Measurements from ENCODE around the gene COBLL1.

Gene COBLL1

DNA sequence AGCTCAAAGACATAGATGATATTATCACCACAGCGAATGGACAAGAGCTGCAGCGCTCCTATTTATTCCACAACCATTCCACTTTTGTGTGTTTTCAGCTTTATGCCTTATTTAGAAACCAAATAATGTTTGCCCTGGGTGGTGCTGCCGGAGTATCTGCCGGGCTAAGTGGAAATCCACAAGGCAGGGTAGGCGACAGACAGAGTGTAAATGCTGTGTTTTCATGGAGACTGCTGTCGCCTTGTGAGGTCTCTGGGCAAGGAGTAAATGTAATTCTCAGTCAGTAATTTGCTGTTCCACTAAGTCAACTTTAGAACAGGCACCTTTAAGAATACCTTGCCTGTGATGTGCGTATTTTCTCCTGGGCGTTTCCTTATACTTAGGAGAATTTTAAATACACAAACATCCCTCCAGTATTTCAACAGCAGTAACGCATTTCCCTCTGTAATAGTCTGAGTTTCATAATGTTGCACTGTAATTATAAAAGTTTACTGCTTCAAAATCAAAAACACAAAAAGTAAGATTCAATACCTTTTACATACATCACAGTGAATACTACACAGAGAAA is 60.9 kb downstream of the COBLL1 start:
- DNase-seq (ENCODE audit: low read depth): no peak
- TF ChIP-seq, protein P1, sequence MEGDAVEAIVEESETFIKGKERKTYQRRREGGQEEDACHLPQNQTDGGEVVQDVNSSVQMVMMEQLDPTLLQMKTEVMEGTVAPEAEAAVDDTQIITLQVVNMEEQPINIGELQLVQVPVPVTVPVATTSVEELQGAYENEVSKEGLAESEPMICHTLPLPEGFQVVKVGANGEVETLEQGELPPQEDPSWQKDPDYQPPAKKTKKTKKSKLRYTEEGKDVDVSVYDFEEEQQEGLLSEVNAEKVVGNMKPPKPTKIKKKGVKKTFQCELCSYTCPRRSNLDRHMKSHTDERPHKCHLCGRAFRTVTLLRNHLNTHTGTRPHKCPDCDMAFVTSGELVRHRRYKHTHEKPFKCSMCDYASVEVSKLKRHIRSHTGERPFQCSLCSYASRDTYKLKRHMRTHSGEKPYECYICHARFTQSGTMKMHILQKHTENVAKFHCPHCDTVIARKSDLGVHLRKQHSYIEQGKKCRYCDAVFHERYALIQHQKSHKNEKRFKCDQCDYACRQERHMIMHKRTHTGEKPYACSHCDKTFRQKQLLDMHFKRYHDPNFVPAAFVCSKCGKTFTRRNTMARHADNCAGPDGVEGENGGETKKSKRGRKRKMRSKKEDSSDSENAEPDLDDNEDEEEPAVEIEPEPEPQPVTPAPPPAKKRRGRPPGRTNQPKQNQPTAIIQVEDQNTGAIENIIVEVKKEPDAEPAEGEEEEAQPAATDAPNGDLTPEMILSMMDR (IDR thresholded peaks at IDR 0.05; ENCODE audit: insufficient read depth, low read depth, low read length, missing control alignments): no peak
- H3K4me3 ChIP-seq (ENCODE audit: low read depth, low read length): no peak overlapping the region

DNA sequence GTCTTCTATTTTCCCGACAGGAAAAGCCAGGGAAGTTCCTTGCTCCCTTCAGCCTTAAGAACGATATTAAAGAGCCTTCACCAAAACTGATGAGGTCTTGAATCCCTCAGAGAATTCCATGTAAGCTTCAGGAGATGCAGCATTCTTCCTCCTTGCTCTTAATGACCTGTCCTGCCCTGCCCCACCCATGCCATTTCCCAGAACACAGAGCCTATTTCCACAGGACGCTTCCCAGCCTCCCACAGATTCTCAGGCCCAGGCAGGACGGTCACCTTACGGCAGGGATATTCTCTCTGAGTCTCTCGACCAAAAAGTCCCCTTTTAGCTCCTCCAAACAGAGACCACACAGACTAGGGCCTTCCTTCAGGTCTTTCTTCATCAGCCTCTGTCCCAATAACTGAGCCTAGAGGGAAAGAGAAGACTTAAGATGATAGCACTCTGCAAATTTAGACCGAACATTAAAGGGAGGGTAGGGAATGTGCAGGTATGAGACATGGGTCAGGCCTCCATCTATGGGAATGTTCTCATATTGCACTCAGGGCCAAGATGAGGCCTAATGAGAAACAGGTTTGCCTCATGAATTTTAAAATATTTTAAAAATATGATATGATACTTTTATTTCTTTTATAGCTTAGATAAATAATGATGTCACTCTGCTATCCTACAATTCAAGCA is 62.1 kb downstream of the COBLL1 start:
- no peak for DNase-seq (ENCODE audit: low read depth)
- TF ChIP-seq, protein P1 (IDR thresholded peaks at IDR 0.05; ENCODE audit: insufficient read depth, low read depth, low read length, missing control alignments): no peak
- no peak overlapping the region for H3K4me3 ChIP-seq (ENCODE audit: low read depth, low read length)

DNA sequence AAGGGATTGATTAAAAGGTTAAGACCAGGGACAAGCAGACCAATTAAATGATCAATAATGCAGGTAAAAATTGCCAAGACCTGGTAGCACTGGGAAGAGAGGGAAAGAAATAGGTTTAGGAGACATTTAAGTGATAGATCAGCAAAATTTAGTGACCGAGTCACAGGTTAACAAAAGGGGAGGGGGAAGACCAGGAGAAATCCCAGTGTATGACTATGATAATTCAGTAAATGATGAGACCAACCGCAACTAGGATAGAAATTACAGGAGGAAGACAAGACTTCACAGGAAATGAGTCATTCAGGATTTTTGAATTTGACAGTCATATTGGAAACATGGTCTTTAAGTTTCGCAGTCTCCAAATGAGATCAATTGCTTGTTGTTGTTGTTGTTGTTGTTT is 62.9 kb downstream of the COBLL1 start:
- no peak for DNase-seq (ENCODE audit: low read depth)
- TF ChIP-seq, protein P1 (IDR thresholded peaks at IDR 0.05; ENCODE audit: insufficient read depth, low read depth, low read length, missing control alignments): no peak
- no peak overlapping the region for H3K4me3 ChIP-seq (ENCODE audit: low read depth, low read length)

DNA sequence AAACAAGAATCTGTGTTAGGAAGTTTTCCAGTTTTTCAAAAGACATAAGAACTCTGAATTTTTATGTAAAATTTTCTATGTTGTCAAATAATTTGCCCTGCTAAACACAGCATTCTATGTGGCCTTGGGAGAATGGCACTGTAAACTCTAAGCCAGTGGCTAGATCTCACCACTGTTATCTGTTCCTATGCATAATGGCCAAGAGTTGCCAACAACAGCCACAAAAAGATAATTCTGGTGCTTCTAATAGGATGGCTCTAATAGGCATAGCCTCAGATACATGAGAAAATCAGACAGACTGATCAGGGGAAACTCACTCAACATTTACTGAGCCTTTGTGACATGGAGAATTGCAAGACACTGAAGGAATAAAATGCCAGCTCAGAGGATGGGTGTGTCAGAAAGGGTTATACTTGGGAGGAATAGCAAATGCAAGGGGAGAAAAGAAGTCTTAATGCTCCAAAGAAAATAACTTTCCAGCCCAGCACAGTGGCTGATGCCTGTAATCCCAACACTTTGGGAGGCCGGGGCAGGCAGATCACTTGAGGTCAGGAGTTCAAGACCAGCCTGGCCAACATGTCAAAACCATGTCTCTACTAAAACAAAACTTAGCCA is 63.7 kb downstream of the COBLL1 start:
- TF ChIP-seq, protein P1 (IDR thresholded peaks at IDR 0.05; ENCODE audit: insufficient read depth, low read depth, low read length, missing control alignments): no peak
- no peak overlapping the region for H3K4me3 ChIP-seq (ENCODE audit: low read depth, low read length)
- no peak for DNase-seq (ENCODE audit: low read depth)

DNA sequence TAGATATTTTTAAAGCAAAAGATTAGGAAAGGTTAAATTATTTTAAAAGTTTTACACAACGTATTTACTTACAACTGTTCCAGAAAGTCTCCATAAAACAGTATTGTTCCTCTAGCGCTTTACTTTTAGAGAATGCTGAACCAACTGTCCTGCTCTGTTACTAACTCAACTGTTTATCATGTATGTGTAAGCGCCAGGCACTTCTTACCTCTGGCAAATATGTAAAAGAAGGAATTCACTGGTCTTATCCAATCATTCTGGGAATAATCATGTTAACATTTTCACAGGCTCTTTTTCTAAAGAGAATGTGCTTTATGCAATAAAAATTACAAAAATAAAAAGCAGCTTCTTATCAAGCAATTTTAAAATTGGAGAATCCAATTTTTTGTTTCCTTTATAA is 68.0 kb downstream of the COBLL1 start:
- DNase-seq (ENCODE audit: low read depth): no peak
- no peak overlapping the region for H3K4me3 ChIP-seq (ENCODE audit: low read depth, low read length)
- TF ChIP-seq, protein P1 (IDR thresholded peaks at IDR 0.05; ENCODE audit: insufficient read depth, low read depth, low read length, missing control alignments): no peak

DNA sequence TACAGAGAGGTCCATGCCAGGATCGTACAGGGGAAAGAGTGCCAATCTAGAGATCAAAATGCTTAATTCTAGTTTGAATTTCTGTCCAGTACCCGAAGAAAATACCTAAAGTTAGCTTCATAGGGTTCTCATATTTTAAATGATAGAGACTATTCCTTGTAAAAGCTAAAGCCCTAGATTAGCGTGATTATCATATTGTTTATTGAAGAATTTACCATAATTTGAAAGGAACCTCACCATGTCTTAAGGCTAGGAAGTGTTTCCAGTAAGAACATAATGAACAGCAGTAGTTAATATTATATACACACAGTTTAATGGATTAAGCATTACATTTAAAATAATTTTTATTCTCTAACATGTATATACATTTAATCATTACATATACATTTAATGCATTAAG is 68.5 kb downstream of the COBLL1 start:
- TF ChIP-seq, protein P1 (IDR thresholded peaks at IDR 0.05; ENCODE audit: insufficient read depth, low read depth, low read length, missing control alignments): no peak
- H3K4me3 ChIP-seq (ENCODE audit: low read depth, low read length): no peak overlapping the region
- DNase-seq (ENCODE audit: low read depth): no peak

All from GM12865 (cell line).